Endothelial cell (in vitro differentiated cells): Measurements from ENCODE around the gene ARSG. TPM values are rescaled to one million over a fixed set of nuclear protein-coding genes. Genes with fewer than 3 reads are reported as not detected.

Experiments used
- DNase-seq: peaks from one replicate; pipeline ENCODE4 v3.0.0; 2021; ENCODE audit warnings: low spot score
- H3K27ac Mint-ChIP-seq: one replicate; pipeline ENCODE4 v1.8.0; 2021; ENCODE audit warnings: mixed read lengths, inconsistent platforms; ENCODE audit not compliant: unreplicated experiment
- H3K27me3 Mint-ChIP-seq: one replicate; pipeline ENCODE4 v1.8.0; 2021; ENCODE audit warnings: mild to moderate bottlenecking, moderate library complexity, mixed read lengths, inconsistent platforms; ENCODE audit not compliant: unreplicated experiment
- H3K36me3 Mint-ChIP-seq: one replicate; pipeline ENCODE4 v1.8.0; 2021; ENCODE audit warnings: mild to moderate bottlenecking, low read depth, mixed read lengths, inconsistent platforms; ENCODE audit not compliant: unreplicated experiment
- H3K4me1 Mint-ChIP-seq: one replicate; pipeline ENCODE4 v1.8.0; 2021; ENCODE audit warnings: mild to moderate bottlenecking, mixed read lengths, inconsistent platforms; ENCODE audit not compliant: unreplicated experiment
- H3K4me3 Mint-ChIP-seq: one replicate; pipeline ENCODE4 v1.8.0; 2021; ENCODE audit warnings: mild to moderate bottlenecking, mixed read lengths, inconsistent platforms; ENCODE audit not compliant: unreplicated experiment
- H3K9me3 Mint-ChIP-seq: one replicate; pipeline ENCODE4 v1.8.0; 2021; ENCODE audit warnings: mixed read lengths, inconsistent platforms; ENCODE audit not compliant: unreplicated experiment
- total RNA-seq: library from RNA; stranded (reverse); fragmentation: NEBNext Ultra II Directional; extraction: Animal tissue kit (Norgen Biotek cat#: 25700); gene quantifications from one replicate; pipeline ENCODE4 v1.2.1, GENCODE V29; 2021; ENCODE audit not compliant: unreplicated experiment
- TF ChIP-seq, protein P1 (sequence below): fragments of 200-600 bp; sonication (generic); IDR thresholded peaks from one replicate; pipeline ENCODE4 v1.5.0; 2021; ENCODE audit warnings: antibody characterized with exemption; ENCODE audit not compliant: unreplicated experiment

Gene ARSG
- total RNA-seq, 1 donor from 2014 or later, result 9.8 TPM

DNA sequence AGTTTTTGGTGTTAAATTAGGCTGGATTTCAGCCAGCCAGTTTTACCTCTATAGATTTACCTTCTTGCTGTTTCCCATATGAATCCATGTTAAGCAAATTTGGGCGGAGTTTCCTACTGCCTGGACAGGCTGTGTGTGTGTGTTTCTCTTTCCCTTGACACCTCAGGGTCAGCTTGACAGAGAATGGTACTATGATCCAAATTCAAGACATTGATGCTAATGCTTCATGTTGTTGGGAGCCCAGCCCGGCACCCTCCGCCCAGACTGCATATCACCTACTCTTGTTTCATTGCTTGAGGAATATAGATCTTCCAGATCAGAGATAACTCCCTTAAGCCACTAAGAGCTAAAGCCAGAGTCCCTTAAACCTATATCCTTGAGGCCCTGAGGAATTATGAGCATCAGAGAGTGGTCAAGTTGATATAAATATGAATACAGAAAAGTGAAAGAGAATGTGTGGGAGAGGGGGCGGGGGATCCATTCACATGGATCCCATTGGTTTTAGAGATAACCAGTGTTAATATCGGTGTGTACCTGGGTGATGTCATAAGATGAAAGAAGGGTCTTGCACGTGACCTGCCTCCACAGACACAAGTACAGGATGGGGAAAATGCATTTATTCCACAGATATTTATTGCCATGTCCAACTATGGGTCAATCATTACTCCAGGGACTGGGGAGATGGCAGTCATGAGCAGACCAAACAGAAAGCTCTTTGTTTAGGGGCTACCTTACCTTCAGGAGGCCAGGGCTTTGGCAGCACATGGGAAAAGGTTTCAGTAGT lies 96.3 kb downstream of the ARSG start:
- TF ChIP-seq, protein P1, sequence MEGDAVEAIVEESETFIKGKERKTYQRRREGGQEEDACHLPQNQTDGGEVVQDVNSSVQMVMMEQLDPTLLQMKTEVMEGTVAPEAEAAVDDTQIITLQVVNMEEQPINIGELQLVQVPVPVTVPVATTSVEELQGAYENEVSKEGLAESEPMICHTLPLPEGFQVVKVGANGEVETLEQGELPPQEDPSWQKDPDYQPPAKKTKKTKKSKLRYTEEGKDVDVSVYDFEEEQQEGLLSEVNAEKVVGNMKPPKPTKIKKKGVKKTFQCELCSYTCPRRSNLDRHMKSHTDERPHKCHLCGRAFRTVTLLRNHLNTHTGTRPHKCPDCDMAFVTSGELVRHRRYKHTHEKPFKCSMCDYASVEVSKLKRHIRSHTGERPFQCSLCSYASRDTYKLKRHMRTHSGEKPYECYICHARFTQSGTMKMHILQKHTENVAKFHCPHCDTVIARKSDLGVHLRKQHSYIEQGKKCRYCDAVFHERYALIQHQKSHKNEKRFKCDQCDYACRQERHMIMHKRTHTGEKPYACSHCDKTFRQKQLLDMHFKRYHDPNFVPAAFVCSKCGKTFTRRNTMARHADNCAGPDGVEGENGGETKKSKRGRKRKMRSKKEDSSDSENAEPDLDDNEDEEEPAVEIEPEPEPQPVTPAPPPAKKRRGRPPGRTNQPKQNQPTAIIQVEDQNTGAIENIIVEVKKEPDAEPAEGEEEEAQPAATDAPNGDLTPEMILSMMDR, result no peak
- Mint-ChIP-seq H3K4me1 (peaks cover 13% of the 10 kb centered on the region), H3K9me3 (no peaks in the 10 kb centered on the region), H3K27ac (no peak overlapping the region), H3K4me3 (no peak overlapping the region), H3K27me3 (peaks cover 2% of the 10 kb centered on the region), H3K36me3 (no peaks in the 10 kb centered on the region)
- DNase-seq, result no peak

DNA sequence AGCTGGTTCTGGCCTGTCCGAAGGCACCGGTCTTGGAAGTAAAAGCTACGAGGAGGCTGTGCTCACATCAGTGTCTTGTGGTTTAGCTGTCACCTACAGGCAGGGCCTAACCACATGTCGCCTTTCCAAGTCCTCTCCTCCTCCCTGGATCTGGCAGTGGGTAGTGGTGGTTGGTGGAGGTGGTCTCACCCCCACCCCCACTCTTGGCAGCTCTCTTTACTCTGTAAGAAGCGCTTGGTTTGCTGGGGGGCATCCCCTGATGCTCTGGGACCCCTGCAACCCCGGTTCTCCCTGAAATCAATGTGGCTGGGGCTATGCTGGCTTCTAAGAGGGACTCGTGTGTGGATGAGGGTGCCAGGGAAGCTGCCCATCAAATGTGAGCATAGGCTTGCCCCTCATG lies 97.7 kb downstream of the ARSG start:
- no peak overlapping the region for H3K4me3 Mint-ChIP-seq
- H3K36me3 Mint-ChIP-seq, result no peaks in the 10 kb centered on the region
- H3K9me3 Mint-ChIP-seq, result no peaks in the 10 kb centered on the region
- DNase-seq, result no peak
- H3K4me1 Mint-ChIP-seq, result peaks cover 5% of the 10 kb centered on the region
- no peak overlapping the region for H3K27ac Mint-ChIP-seq
- peaks cover 2% of the 10 kb centered on the region for H3K27me3 Mint-ChIP-seq
- TF ChIP-seq, protein P1, result no peak

DNA sequence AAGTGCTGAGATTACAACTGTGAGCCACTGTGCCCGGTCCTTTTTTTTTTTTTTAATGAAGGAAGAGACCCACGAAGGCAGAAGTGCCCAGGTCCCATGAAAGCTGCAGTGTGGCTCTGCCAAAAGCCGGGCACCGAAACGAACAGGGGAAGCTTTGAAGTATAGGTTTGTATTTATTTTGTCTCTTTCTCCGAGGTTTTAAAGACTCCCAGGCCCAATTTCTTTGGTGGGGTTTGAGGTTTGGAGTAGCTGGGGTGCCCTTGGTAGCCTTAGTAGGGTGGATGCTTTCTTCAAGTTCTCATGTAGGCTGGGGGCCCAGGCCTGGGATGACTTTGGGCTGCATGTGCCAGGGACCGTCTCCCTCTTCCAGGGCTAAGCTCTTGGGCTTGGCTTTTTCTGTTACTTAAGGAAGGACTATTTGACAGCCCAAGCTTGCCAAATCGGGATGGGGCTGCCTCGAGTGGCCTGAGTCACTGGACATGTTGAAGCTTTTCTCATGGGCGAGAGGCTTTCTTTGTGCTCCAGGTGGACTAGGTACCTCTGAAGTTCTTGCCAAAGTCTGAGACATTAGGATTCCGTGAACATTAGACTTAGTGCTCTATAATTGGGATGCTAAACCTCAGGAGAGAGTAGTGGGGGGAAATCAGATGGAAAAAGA lies 99.7 kb downstream of the ARSG start:
- Mint-ChIP-seq H3K27ac (no peak overlapping the region), H3K4me1 (no peaks in the 10 kb centered on the region), H3K4me3 (no peak overlapping the region), H3K36me3 (no peaks in the 10 kb centered on the region), H3K27me3 (no peaks in the 10 kb centered on the region), H3K9me3 (peaks cover 4% of the 10 kb centered on the region)
- no peak for DNase-seq
- TF ChIP-seq, protein P1, result no peak

DNA sequence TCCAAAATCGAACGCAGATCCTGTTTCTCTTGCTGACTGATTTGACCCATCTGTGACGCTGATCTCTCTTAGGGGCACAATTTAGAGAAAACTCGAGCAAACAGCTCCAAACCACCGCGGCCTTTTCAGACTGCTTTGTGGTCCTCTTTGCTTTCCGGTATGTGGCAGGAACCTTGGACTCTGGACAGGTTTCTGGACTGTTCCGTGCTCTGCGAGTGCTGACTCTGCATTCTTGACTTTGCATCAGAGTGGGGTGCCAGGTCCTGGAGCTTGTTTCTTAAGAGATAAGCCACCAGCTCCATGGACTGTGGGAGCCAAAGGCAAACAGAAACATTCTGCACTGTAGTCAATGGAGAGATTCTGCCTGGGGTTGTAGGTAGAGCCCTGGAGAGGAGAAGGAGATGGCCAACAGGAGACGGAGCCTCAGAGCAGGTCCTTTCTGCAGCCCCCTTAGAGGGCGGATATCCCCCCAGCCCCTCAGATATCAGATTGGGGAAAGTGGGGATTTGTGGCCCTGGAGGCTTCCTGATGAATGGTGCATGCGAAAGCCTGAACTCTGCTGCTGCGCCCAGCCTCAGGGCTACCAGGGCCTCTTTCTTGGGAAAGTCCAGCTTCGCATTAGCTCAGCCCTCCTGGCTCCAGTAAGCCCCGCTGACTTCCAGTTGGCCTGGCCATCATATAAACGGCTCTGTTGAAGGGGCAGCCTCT lies 100.4 kb downstream of the ARSG start:
- Mint-ChIP-seq H3K9me3 (peaks cover 4% of the 10 kb centered on the region), H3K27me3 (no peaks in the 10 kb centered on the region), H3K4me3 (no peak overlapping the region), H3K36me3 (no peaks in the 10 kb centered on the region), H3K27ac (no peak overlapping the region), H3K4me1 (peaks cover 4% of the 10 kb centered on the region)
- no peak for DNase-seq
- TF ChIP-seq, protein P1, result no peak
